ENCODE measurements around the gene MYH13. TPM values are rescaled to one million over a fixed set of nuclear protein-coding genes. Genes with fewer than 3 reads are reported as not detected.
A peak's percentile ranks its signal among the peaks of the same experiment; 100 is the strongest.

The MYH13 gene
- total and polyA plus RNA-seq, 2 of the 13 experiments (the other 11 are each of a cell fraction or from before 2014, with no cell fraction given): not detected

GRCh38 chr17:10271106-10271562 lies 101.7 kb downstream of the MYH13 start:
- H3K4me1 ChIP-seq (ENCODE audit: insufficient read depth, low read length): no peaks in the 10 kb centered on the region
- no peaks in the 10 kb centered on the region; a peak in 1 of 5 replicates for H3K27me3 ChIP-seq (ENCODE audit: control insufficient read depth in 1 of 2, insufficient read depth in 2 of 2, low read length in 2 of 2)
- no peak overlapping the region for H3K4me2 ChIP-seq (ENCODE audit: low read depth, low read length)
- H4K20me1 ChIP-seq (ENCODE audit: insufficient read depth, low read length): no peaks in the 10 kb centered on the region
- no peak for ATAC-seq
- peak; percentile 82 for TF ChIP-seq CEBPB (IDR thresholded peaks at IDR 0.05; ENCODE audit: borderline replicate concordance, low read depth, low read length)
- TF ChIP-seq RAD51 (IDR thresholded peaks at IDR 0.05; ENCODE audit: borderline replicate concordance): peak; percentile 32; the same call in 1 of the 2 replicates
- no peak for TF ChIP-seq IKZF4 (CRISPR knock-in tag; IDR thresholded peaks at IDR 0.05; ENCODE audit: borderline replicate concordance, low read depth, not compliant biosample characterization)
- WGBS (ENCODE audit: low lambda C conversion rate): 39% methylated on average over 3 of the region's 3 CpGs
- no peak overlapping the region for H3K27ac ChIP-seq (ENCODE audit: extremely low read length, insufficient read depth, low read length)
- FAIRE-seq: no peak
- ChIA-PET CTCF (ENCODE audit: low intra/inter-chr PET ratio, low total read pairs) (no interaction called here), POLR2A (no interaction called here)
- no peaks in the 10 kb centered on the region for H3K9me3 ChIP-seq (ENCODE audit: low read length)
- no TSS peak for BruUV-seq (replicated peaks)
- intact Hi-C loops (cut with micrococcal nuclease; ENCODE audit: unreplicated experiment): no loop called here
- in situ Hi-C loops (cut with HindIII; ENCODE audit: extremely low pct_ligation_motif_present, low pct_unique_long_range_greater_than_20kb): no loop called here
- H2AFZ ChIP-seq (ENCODE audit: low read length): no peak overlapping the region
- H3K4me3 ChIP-seq (replicated peaks in 1 of 3; ENCODE audit: insufficient read depth in 1 of 3, low read depth in 2 of 3, low read length in 3 of 3): no peak overlapping the region
- H3K9ac ChIP-seq (ENCODE audit: insufficient read depth, low read depth, low read length): no peak overlapping the region
- H3K79me2 ChIP-seq (ENCODE audit: insufficient read depth, low read length): no peaks in the 10 kb centered on the region
- H3K36me3 ChIP-seq (replicated peaks in 1 of 2; ENCODE audit: control insufficient read depth in 1 of 2, insufficient read depth in 2 of 2, low read length in 2 of 2): no peaks in the 10 kb centered on the region
- no peak for DNase-seq (ENCODE audit: low spot score)

GRCh38 chr17:10270258-10270657 lies 102.5 kb downstream of the MYH13 start:
- CTCF ChIA-PET (ENCODE audit: low intra/inter-chr PET ratio, low total read pairs): no interaction called here
- 10% methylated on average over 1 of the region's 1 CpG for WGBS (ENCODE audit: low lambda C conversion rate)
- no peak for TF ChIP-seq NR1H2 (CRISPR knock-in tag; IDR thresholded peaks at IDR 0.05; ENCODE audit: borderline replicate concordance, low read depth)
- TF ChIP-seq MBD4 (IDR thresholded peaks at IDR 0.05; ENCODE audit: borderline replicate concordance, low read length): no peak
- TF ChIP-seq, protein P1, sequence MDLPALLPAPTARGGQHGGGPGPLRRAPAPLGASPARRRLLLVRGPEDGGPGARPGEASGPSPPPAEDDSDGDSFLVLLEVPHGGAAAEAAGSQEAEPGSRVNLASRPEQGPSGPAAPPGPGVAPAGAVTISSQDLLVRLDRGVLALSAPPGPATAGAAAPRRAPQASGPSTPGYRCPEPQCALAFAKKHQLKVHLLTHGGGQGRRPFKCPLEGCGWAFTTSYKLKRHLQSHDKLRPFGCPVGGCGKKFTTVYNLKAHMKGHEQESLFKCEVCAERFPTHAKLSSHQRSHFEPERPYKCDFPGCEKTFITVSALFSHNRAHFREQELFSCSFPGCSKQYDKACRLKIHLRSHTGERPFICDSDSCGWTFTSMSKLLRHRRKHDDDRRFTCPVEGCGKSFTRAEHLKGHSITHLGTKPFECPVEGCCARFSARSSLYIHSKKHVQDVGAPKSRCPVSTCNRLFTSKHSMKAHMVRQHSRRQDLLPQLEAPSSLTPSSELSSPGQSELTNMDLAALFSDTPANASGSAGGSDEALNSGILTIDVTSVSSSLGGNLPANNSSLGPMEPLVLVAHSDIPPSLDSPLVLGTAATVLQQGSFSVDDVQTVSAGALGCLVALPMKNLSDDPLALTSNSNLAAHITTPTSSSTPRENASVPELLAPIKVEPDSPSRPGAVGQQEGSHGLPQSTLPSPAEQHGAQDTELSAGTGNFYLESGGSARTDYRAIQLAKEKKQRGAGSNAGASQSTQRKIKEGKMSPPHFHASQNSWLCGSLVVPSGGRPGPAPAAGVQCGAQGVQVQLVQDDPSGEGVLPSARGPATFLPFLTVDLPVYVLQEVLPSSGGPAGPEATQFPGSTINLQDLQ (CRISPR knock-in tag; IDR thresholded peaks at IDR 0.05): no peak
- no peak for TF ChIP-seq CC2D1A (CRISPR knock-in tag; IDR thresholded peaks at IDR 0.05)
- TF ChIP-seq, protein P2, sequence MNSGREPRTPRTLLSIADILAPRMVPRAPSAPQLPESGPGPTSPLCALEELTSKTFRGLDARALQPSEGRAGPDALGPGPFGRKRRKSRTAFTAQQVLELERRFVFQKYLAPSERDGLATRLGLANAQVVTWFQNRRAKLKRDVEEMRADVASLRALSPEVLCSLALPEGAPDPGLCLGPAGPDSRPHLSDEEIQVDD (CRISPR knock-in tag; IDR thresholded peaks at IDR 0.05; ENCODE audit: borderline replicate concordance): no peak
- TF ChIP-seq FOXC1 (CRISPR knock-in tag; IDR thresholded peaks at IDR 0.05; ENCODE audit: borderline replicate concordance): no peak
- TF ChIP-seq ZNF607 (CRISPR knock-in tag; IDR thresholded peaks at IDR 0.05; ENCODE audit: borderline replicate concordance): no peak

More at GRCh38 chr17:10270258-10270657, 102.5 kb downstream of the MYH13 start:
- POLR2A ChIA-PET: no interaction called here
- FAIRE-seq (no peak), DNase-seq (ENCODE audit: low spot score) (no peak), ATAC-seq (no peak)
- Histone ChIP-seq H3K36me3 (replicated peaks in 1 of 2; ENCODE audit: control insufficient read depth in 1 of 2, insufficient read depth in 2 of 2, low read length in 2 of 2) (no peaks in the 10 kb centered on the region), H3K9me3 (ENCODE audit: low read length) (no peaks in the 10 kb centered on the region), H3K4me2 (ENCODE audit: low read depth, low read length) (no peak overlapping the region), H3K9ac (ENCODE audit: insufficient read depth, low read depth, low read length) (no peak overlapping the region), H3K27me3 (ENCODE audit: control insufficient read depth in 1 of 2, insufficient read depth in 2 of 2, low read length in 2 of 2) (no peaks in the 10 kb centered on the region; a peak in 1 of 5 replicates), H3K4me3 (replicated peaks in 1 of 3; ENCODE audit: insufficient read depth in 1 of 3, low read depth in 2 of 3, low read length in 3 of 3) (no peak overlapping the region), H3K79me2 (ENCODE audit: insufficient read depth, low read length) (no peaks in the 10 kb centered on the region), H3K27ac (ENCODE audit: extremely low read length, insufficient read depth, low read length) (no peak overlapping the region), H4K20me1 (ENCODE audit: insufficient read depth, low read length) (no peaks in the 10 kb centered on the region), H2AFZ (ENCODE audit: low read length) (no peak overlapping the region), H3K4me1 (ENCODE audit: insufficient read depth, low read length) (no peaks in the 10 kb centered on the region)
- in situ Hi-C loops (cut with HindIII; ENCODE audit: extremely low pct_ligation_motif_present, low pct_unique_long_range_greater_than_20kb): no loop called here
- no TSS peak for BruUV-seq (replicated peaks)
- intact Hi-C loops (cut with micrococcal nuclease; ENCODE audit: unreplicated experiment): no loop called here

All from HepG2 (cell line).